SK-N-SH treated with all-trans-retinoic acid at 6 μM for 48 hours (cell line): ENCODE results near the gene ARHGEF3.

Experiments
- ATAC-seq: fragments of 200-7000 bp; cut with Tn5 transposase; 3 replicates; pipeline ENCODE4 v1.9.1; 2020; ENCODE audit warnings: mild to moderate bottlenecking, moderate library complexity
- ARNTL ChIP-seq: fragments of 450-650 bp; formaldehyde crosslinking; IDR thresholded peaks from 2 replicates; pipeline ENCODE4 v1.5.0; 2020; ENCODE audit warnings: low read depth, mild to moderate bottlenecking, moderate library complexity, borderline replicate concordance
- BACH2 ChIP-seq: fragments of 250-450 bp; sonication (Bioruptor Pico); IDR thresholded peaks from 2 replicates; pipeline ENCODE4 v1.9.0; 2021; ENCODE audit warnings: mild to moderate bottlenecking, borderline replicate concordance
- CSDC2 ChIP-seq: fragments of 250-450 bp; sonication (Bioruptor Pico); IDR thresholded peaks from 2 replicates; pipeline ENCODE4 v1.5.0; 2020; ENCODE audit warnings: mild to moderate bottlenecking, moderate library complexity
- CSRNP3 ChIP-seq: fragments of 250-450 bp; sonication (Bioruptor Pico); IDR thresholded peaks from 2 replicates; pipeline ENCODE4 v1.5.1; 2021; ENCODE audit warnings: mild to moderate bottlenecking, moderate library complexity
- ESRRG ChIP-seq: fragments of 250-450 bp; sonication (Bioruptor Pico); IDR thresholded peaks from 2 replicates; pipeline ENCODE4 v1.6.1; 2021; ENCODE audit warnings: mild to moderate bottlenecking
- GLIS3 ChIP-seq: fragments of 250-450 bp; sonication (Bioruptor Pico); IDR thresholded peaks from 2 replicates; pipeline ENCODE4 v1.5.0; 2020; ENCODE audit warnings: mild to moderate bottlenecking, moderate library complexity
- ISL1 ChIP-seq: fragments of 250-450 bp; sonication (Bioruptor Pico); IDR thresholded peaks from 2 replicates; pipeline ENCODE4 v2.1.2; 2022; ENCODE audit warnings: mild to moderate bottlenecking, moderate library complexity
- OSR1 ChIP-seq: fragments of 250-450 bp; sonication (Bioruptor Pico); IDR thresholded peaks from 2 replicates; pipeline ENCODE4 v1.8.0; 2022; ENCODE audit warnings: moderate library complexity, mild to moderate bottlenecking, inconsistent platforms
- PPARA ChIP-seq: fragments of 250-450 bp; sonication (Bioruptor Pico); IDR thresholded peaks from 2 replicates; pipeline ENCODE4 v1.5.0; 2020; ENCODE audit warnings: mild to moderate bottlenecking, borderline replicate concordance
- RARB ChIP-seq: fragments of 250-450 bp; sonication (Bioruptor Pico); IDR thresholded peaks from 2 replicates; pipeline ENCODE4 v1.8.0; 2021; ENCODE audit warnings: mild to moderate bottlenecking, moderate library complexity
- SNAI2 ChIP-seq: fragments of 250-450 bp; sonication (Bioruptor Pico); IDR thresholded peaks from 2 replicates; pipeline ENCODE4 v1.5.0; 2020; ENCODE audit warnings: mild to moderate bottlenecking, moderate library complexity
- TCF4 ChIP-seq: fragments of 250-450 bp; sonication (Bioruptor Pico); IDR thresholded peaks from 2 replicates; pipeline ENCODE4 v1.8.0; 2021; ENCODE audit warnings: mild to moderate bottlenecking, moderate library complexity, borderline replicate concordance
- TOX ChIP-seq: fragments of 250-450 bp; sonication (Bioruptor Pico); IDR thresholded peaks from 2 replicates; pipeline ENCODE4 v1.8.0; 2021; ENCODE audit warnings: mild to moderate bottlenecking, moderate library complexity, borderline replicate concordance
- ZFP3 ChIP-seq: fragments of 250-450 bp; sonication (Bioruptor Pico); IDR thresholded peaks from 2 replicates; pipeline ENCODE4 v1.5.0; 2020; ENCODE audit warnings: mild to moderate bottlenecking, moderate library complexity
- ZFP30 ChIP-seq: fragments of 450-650 bp; formaldehyde crosslinking; IDR thresholded peaks from 2 replicates; pipeline ENCODE4 v1.5.0; 2022; ENCODE audit warnings: mild to moderate bottlenecking, moderate library complexity
- ZNF565 ChIP-seq: fragments of 450-650 bp; formaldehyde crosslinking; conservative IDR thresholded peaks from 2 replicates; pipeline ENCODE4 v1.5.0; 2020; ENCODE audit warnings: low read depth, mild to moderate bottlenecking, moderate library complexity
- ZNF70 ChIP-seq: fragments of 450-650 bp; formaldehyde crosslinking; IDR thresholded peaks from 2 replicates; pipeline ENCODE4 v1.5.0; 2020; ENCODE audit warnings: mild to moderate bottlenecking, moderate library complexity
- ZNF8 ChIP-seq: fragments of 450-650 bp; formaldehyde crosslinking; IDR thresholded peaks from 2 replicates; pipeline ENCODE4 v1.5.0; 2020; ENCODE audit warnings: mild to moderate bottlenecking, moderate library complexity
- TF ChIP-seq, protein P1 (sequence below): fragments of 250-450 bp; sonication (Bioruptor Pico); IDR thresholded peaks from 2 replicates; pipeline ENCODE4 v1.5.1; 2020; ENCODE audit warnings: low read depth, mild to moderate bottlenecking, moderate library complexity
- TF ChIP-seq, protein P2 (sequence below): fragments of 250-450 bp; sonication (Bioruptor Pico); IDR thresholded peaks from 2 replicates; pipeline ENCODE4 v1.5.0; 2020; ENCODE audit warnings: mild to moderate bottlenecking, moderate library complexity
- TF ChIP-seq, protein P3 (sequence below): fragments of 250-450 bp; sonication (Bioruptor Pico); IDR thresholded peaks from 2 replicates; pipeline ENCODE4 v1.8.0; 2020; ENCODE audit warnings: mild to moderate bottlenecking, moderate library complexity, borderline replicate concordance
- TF ChIP-seq, protein P4 (sequence below): fragments of 250-450 bp; sonication (Bioruptor Pico); IDR thresholded peaks from 2 replicates; pipeline ENCODE4 v1.8.0; 2021; ENCODE audit warnings: low read depth, mild to moderate bottlenecking, moderate library complexity, borderline replicate concordance

ARHGEF3 gene

GRCh38 chr3:56826831-56827722 is 25.3 kb upstream of the ARHGEF3 start (continued):
- no peak for TF ChIP-seq ARNTL (CRISPR knock-in tag)

GRCh38 chr3:56825567-56826438 is 24.1 kb upstream of the ARHGEF3 start:
- TF ChIP-seq, protein P1, sequence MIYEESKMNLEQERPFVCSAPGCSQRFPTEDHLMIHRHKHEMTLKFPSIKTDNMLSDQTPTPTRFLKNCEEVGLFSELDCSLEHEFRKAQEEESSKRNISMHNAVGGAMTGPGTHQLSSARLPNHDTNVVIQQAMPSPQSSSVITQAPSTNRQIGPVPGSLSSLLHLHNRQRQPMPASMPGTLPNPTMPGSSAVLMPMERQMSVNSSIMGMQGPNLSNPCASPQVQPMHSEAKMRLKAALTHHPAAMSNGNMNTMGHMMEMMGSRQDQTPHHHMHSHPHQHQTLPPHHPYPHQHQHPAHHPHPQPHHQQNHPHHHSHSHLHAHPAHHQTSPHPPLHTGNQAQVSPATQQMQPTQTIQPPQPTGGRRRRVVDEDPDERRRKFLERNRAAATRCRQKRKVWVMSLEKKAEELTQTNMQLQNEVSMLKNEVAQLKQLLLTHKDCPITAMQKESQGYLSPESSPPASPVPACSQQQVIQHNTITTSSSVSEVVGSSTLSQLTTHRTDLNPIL (CRISPR knock-in tag) = no peak
- TF ChIP-seq ESRRG (CRISPR knock-in tag) (no peak), SNAI2 (CRISPR knock-in tag) (no peak), OSR1 (CRISPR knock-in tag) (no peak)
- ATAC-seq = peak; percentile 80

DNA sequence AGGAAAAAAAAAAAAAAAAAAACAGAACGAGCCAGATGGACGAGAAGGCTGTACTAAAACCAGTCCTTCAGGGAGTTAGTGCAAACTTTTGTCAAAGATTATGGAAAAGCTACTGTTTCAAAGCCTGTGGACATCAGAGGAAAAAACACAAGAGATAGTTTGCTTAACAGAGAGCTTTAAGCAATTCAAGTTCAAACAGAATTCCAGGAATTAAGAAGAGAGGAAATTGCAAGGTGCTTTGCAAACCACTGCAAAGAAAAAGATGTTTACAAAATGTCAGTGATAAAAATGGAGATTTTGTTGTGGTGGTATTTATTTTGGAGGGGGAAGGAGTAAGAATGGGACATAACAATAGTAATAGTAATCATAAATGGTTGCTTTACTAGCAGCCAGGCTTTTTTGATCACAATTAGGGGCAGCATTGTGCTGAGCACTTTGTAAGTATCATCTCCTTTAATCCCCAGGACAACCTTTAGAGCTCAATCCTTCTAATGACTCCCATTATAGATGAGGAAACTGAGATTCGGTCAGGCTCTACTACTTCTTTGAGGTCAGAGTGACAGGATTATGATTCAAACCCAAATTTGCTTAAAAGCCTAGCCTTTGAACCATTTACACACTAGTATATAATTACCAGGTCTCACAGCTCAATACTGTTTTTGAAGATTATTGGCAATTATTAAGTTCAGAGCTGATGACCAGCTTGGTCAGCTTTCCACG is 22.4 kb upstream of the ARHGEF3 start:
- no peak for ATAC-seq
- TF ChIP-seq ZNF70 (CRISPR knock-in tag) (peak; percentile 61), ZFP30 (no peak)

DNA sequence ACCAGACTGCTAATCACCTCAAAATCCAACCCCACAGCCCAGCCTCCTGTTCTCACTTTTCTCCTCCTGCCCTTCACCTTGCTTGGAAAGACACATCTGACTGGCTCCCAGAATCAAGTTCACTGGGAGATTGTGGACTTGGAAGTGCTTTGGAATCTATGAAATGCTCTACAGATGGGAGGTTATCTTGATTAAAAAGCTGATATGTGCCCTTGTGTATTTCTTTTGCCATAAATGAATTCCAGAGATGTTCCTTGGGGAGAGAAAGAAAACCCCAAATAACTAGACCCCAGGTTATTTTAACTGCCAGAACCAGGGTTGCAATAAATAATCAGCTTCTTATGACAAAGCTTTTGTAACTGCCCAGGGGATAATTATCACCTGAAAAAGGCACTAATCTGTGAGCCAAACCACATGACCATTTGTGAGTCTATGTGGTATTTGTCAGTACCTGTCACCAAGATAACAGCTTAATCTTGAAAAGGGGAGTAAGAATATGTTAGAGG is 21.7 kb upstream of the ARHGEF3 start:
- ATAC-seq = no peak; the same call in 1 of the 3 replicates
- TF ChIP-seq ZNF8 (CRISPR knock-in tag) (no peak), PPARA (CRISPR knock-in tag) (no peak), TCF4 (CRISPR knock-in tag) (peak; percentile 42; the same call in 1 of the 2 replicates), OSR1 (CRISPR knock-in tag) (no peak), ESRRG (CRISPR knock-in tag) (0 out of 2 replicates have a peak, but pooled peaks have one; percentile 54), ISL1 (CRISPR knock-in tag) (peak; percentile 76), ZFP30 (no peak)
- TF ChIP-seq, all 23 proteins: peak for 3

DNA sequence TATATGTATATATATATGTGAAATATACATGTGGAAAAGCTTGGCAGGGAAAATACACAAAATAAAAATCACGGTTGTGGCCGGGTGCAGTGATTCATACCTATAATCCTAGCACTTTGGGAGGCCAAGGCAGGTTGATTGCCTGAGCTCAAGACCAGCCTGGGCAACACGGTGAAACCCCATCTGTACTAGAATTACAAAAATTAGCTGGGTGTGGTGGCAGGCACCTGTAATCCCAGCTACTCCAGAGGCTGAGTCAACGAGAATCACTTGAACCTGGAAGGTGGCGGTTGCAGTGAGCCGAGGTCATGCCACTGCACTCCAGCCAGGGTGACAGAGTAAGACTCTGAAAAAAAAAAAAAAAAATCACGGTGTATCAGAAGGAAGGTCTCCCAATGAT is 20.8 kb upstream of the ARHGEF3 start:
- no peak for ATAC-seq
- TF ChIP-seq TOX (CRISPR knock-in tag) = no peak
- TF ChIP-seq RARB = no peak
- TF ChIP-seq TCF4 (CRISPR knock-in tag) = no peak
- TF ChIP-seq ZNF8 (CRISPR knock-in tag) = no peak
- TF ChIP-seq ESRRG (CRISPR knock-in tag) = no peak
- no peak for TF ChIP-seq GLIS3 (CRISPR knock-in tag)
- TF ChIP-seq ISL1 (CRISPR knock-in tag) = no peak
- TF ChIP-seq, protein P2, sequence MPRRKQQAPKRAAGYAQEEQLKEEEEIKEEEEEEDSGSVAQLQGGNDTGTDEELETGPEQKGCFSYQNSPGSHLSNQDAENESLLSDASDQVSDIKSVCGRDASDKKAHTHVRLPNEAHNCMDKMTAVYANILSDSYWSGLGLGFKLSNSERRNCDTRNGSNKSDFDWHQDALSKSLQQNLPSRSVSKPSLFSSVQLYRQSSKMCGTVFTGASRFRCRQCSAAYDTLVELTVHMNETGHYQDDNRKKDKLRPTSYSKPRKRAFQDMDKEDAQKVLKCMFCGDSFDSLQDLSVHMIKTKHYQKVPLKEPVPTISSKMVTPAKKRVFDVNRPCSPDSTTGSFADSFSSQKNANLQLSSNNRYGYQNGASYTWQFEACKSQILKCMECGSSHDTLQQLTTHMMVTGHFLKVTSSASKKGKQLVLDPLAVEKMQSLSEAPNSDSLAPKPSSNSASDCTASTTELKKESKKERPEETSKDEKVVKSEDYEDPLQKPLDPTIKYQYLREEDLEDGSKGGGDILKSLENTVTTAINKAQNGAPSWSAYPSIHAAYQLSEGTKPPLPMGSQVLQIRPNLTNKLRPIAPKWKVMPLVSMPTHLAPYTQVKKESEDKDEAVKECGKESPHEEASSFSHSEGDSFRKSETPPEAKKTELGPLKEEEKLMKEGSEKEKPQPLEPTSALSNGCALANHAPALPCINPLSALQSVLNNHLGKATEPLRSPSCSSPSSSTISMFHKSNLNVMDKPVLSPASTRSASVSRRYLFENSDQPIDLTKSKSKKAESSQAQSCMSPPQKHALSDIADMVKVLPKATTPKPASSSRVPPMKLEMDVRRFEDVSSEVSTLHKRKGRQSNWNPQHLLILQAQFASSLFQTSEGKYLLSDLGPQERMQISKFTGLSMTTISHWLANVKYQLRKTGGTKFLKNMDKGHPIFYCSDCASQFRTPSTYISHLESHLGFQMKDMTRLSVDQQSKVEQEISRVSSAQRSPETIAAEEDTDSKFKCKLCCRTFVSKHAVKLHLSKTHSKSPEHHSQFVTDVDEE (CRISPR knock-in tag) = no peak
- TF ChIP-seq, protein P3, sequence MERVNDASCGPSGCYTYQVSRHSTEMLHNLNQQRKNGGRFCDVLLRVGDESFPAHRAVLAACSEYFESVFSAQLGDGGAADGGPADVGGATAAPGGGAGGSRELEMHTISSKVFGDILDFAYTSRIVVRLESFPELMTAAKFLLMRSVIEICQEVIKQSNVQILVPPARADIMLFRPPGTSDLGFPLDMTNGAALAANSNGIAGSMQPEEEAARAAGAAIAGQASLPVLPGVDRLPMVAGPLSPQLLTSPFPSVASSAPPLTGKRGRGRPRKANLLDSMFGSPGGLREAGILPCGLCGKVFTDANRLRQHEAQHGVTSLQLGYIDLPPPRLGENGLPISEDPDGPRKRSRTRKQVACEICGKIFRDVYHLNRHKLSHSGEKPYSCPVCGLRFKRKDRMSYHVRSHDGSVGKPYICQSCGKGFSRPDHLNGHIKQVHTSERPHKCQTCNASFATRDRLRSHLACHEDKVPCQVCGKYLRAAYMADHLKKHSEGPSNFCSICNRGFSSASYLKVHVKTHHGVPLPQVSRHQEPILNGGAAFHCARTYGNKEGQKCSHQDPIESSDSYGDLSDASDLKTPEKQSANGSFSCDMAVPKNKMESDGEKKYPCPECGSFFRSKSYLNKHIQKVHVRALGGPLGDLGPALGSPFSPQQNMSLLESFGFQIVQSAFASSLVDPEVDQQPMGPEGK (CRISPR knock-in tag) = no peak
- TF ChIP-seq ARNTL (CRISPR knock-in tag) = no peak
- TF ChIP-seq ZFP3 (CRISPR knock-in tag) = no peak
- TF ChIP-seq CSDC2 (CRISPR knock-in tag) = no peak
- TF ChIP-seq, protein P4, sequence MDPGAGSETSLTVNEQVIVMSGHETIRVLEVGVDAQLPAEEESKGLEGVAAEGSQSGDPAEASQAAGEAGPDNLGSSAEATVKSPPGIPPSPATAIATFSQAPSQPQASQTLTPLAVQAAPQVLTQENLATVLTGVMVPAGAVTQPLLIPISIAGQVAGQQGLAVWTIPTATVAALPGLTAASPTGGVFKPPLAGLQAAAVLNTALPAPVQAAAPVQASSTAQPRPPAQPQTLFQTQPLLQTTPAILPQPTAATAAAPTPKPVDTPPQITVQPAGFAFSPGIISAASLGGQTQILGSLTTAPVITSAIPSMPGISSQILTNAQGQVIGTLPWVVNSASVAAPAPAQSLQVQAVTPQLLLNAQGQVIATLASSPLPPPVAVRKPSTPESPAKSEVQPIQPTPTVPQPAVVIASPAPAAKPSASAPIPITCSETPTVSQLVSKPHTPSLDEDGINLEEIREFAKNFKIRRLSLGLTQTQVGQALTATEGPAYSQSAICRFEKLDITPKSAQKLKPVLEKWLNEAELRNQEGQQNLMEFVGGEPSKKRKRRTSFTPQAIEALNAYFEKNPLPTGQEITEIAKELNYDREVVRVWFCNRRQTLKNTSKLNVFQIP (CRISPR knock-in tag) = no peak
- no peak for TF ChIP-seq SNAI2 (CRISPR knock-in tag)
- no peak for TF ChIP-seq CSRNP3 (CRISPR knock-in tag)
- no peak for TF ChIP-seq ZNF565 (CRISPR knock-in tag)
- no peak for TF ChIP-seq BACH2 (CRISPR knock-in tag)
